GM10847 (cell line): ENCODE results near the gene BTRC.

Experiments
- POLR2A ChIP-seq: IDR thresholded peaks from 2 replicates; pipeline ENCODE4 v1.6.1; 2011; ENCODE audit not compliant: insufficient read length; ENCODE audit errors: extremely low read depth

Gene BTRC

GRCh38 chr10:101569622-101570427 is 215.9 kb downstream of the BTRC start:
- no peak for TF ChIP-seq POLR2A

GRCh38 chr10:101570428-101571270 is 216.7 kb downstream of the BTRC start:
- TF ChIP-seq POLR2A: no peak

GRCh38 chr10:101571271-101571925 is 217.4 kb downstream of the BTRC start:
- TF ChIP-seq POLR2A: no peak

GRCh38 chr10:101572126-101572525 is 218.2 kb downstream of the BTRC start:
- TF ChIP-seq POLR2A: no peak

GRCh38 chr10:101572785-101573184 is 218.8 kb downstream of the BTRC start:
- no peak for TF ChIP-seq POLR2A

GRCh38 chr10:101573885-101574753 is 220.2 kb downstream of the BTRC start:
- TF ChIP-seq POLR2A: no peak

GRCh38 chr10:101575091-101575490 is 221.1 kb downstream of the BTRC start:
- no peak for TF ChIP-seq POLR2A

GRCh38 chr10:101575580-101576210 is 221.7 kb downstream of the BTRC start:
- TF ChIP-seq POLR2A: no peak

- no peak for TF ChIP-seq POLR2A
These were observed 222.4 kb downstream of the BTRC start for GRCh38 chr10:101576211-101576863.

GRCh38 chr10:101577121-101577871 is 223.3 kb downstream of the BTRC start:
- no peak for TF ChIP-seq POLR2A

- no peak for TF ChIP-seq POLR2A
These were observed 224.2 kb downstream of the BTRC start for GRCh38 chr10:101578192-101578591.

- TF ChIP-seq POLR2A: no peak
These were observed 225.0 kb downstream of the BTRC start for GRCh38 chr10:101578803-101579515.

- TF ChIP-seq POLR2A: no peak
These were observed 225.5 kb downstream of the BTRC start for GRCh38 chr10:101579516-101579870.
